ENCODE data around the gene CIAO3.
"Not testable (repeated sequence)": the region's sequence is repeated elsewhere in the genome, so short reads cannot be mapped to it uniquely, and the experiment has no call there.

The CIAO3 gene

GRCh38 chr16:759110-759910 lies 18.5 kb upstream of the CIAO3 start:
- H3K36me3 ChIP-seq (ENCODE audit: control insufficient read depth, insufficient read depth, low read length) = no peaks in the 10 kb centered on the region
- H3K4me3 ChIP-seq (replicated peaks; ENCODE audit: low read depth, low read length) = no peak overlapping the region
- DNase-seq (ENCODE audit: extremely low read depth, insufficient read length) = no peak
- H3K27me3 ChIP-seq (replicated peaks; ENCODE audit: control insufficient read depth, insufficient read depth, low read length) = no peaks in the 10 kb centered on the region
- no peak for TF ChIP-seq CTCF (IDR thresholded peaks at IDR 0.05; ENCODE audit: insufficient read depth, low read length, poor library complexity, severe bottlenecking)

- TF ChIP-seq CTCF (IDR thresholded peaks at IDR 0.05; ENCODE audit: insufficient read depth, low read length, poor library complexity, severe bottlenecking) = no peak
- Histone ChIP-seq H3K36me3 (ENCODE audit: control insufficient read depth, insufficient read depth, low read length) (no peaks in the 10 kb centered on the region), H3K4me3 (replicated peaks; ENCODE audit: low read depth, low read length) (no peak overlapping the region), H3K27me3 (replicated peaks; ENCODE audit: control insufficient read depth, insufficient read depth, low read length) (no peaks in the 10 kb centered on the region; the same call in 1 of the 2 replicates)
- DNase-seq (ENCODE audit: extremely low read depth, insufficient read length) = no peak
Measured at GRCh38 chr16:756428-756827, 15.6 kb upstream of the CIAO3 start.

GRCh38 chr16:754656-755055 lies 13.9 kb upstream of the CIAO3 start:
- H3K36me3 ChIP-seq (ENCODE audit: control insufficient read depth, insufficient read depth, low read length) = no peaks in the 10 kb centered on the region
- H3K4me3 ChIP-seq (replicated peaks; ENCODE audit: low read depth, low read length) = no peak overlapping the region
- H3K27me3 ChIP-seq (replicated peaks; ENCODE audit: control insufficient read depth, insufficient read depth, low read length) = no peaks in the 10 kb centered on the region; the same call in 1 of the 2 replicates
- DNase-seq (ENCODE audit: extremely low read depth, insufficient read length) = no peak
- TF ChIP-seq CTCF (IDR thresholded peaks at IDR 0.05; ENCODE audit: insufficient read depth, low read length, poor library complexity, severe bottlenecking) = no peak

GRCh38 chr16:754121-754607 lies 13.4 kb upstream of the CIAO3 start:
- H3K27me3 ChIP-seq (replicated peaks; ENCODE audit: control insufficient read depth, insufficient read depth, low read length); H3K4me3 ChIP-seq (replicated peaks; ENCODE audit: low read depth, low read length); H3K36me3 ChIP-seq (ENCODE audit: control insufficient read depth, insufficient read depth, low read length); DNase-seq (ENCODE audit: extremely low read depth, insufficient read length): not testable (repeated sequence)

GRCh38 chr16:752007-752312 lies 11.2 kb upstream of the CIAO3 start:
- no peak for TF ChIP-seq CTCF (IDR thresholded peaks at IDR 0.05; ENCODE audit: insufficient read depth, low read length, poor library complexity, severe bottlenecking)
- H3K4me3 ChIP-seq (replicated peaks; ENCODE audit: low read depth, low read length) = no peak overlapping the region
- no peaks in the 10 kb centered on the region for H3K36me3 ChIP-seq (ENCODE audit: control insufficient read depth, insufficient read depth, low read length)
- no peaks in the 10 kb centered on the region; the same call in 1 of the 2 replicates for H3K27me3 ChIP-seq (replicated peaks; ENCODE audit: control insufficient read depth, insufficient read depth, low read length)
- DNase-seq (ENCODE audit: extremely low read depth, insufficient read length) = no peak

- TF ChIP-seq CTCF (IDR thresholded peaks at IDR 0.05; ENCODE audit: insufficient read depth, low read length, poor library complexity, severe bottlenecking) = no peak
- no peaks in the 10 kb centered on the region; the same call in 1 of the 2 replicates for H3K27me3 ChIP-seq (replicated peaks; ENCODE audit: control insufficient read depth, insufficient read depth, low read length)
- no peak overlapping the region for H3K4me3 ChIP-seq (replicated peaks; ENCODE audit: low read depth, low read length)
- DNase-seq (ENCODE audit: extremely low read depth, insufficient read length) = no peak
- H3K36me3 ChIP-seq (ENCODE audit: control insufficient read depth, insufficient read depth, low read length) = no peaks in the 10 kb centered on the region
Measured at GRCh38 chr16:751152-752006, 10.6 kb upstream of the CIAO3 start.
